ENCODE data around the gene SLC45A1.

DNA sequence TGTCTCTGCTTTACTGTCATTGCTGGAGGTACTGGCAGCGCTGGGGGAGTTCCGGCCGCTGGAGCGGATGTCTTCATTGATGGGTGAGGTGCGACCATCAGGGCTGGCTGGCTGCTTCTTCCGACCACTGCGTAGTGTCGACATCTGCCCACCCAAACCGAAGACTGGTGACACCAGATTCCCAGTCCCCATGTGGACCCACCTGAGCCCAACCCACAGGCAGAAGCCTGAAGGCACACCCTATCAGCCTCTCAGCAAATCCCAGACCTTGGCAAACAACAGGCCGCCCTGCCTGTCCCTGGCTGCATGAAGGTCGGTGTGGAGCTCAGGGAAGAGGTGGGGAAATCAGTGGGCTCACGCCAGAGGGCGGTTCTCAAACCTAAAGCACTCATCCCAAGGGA, 44.8 kb downstream of the SLC45A1 start:
- TF ChIP-seq, protein P1, sequence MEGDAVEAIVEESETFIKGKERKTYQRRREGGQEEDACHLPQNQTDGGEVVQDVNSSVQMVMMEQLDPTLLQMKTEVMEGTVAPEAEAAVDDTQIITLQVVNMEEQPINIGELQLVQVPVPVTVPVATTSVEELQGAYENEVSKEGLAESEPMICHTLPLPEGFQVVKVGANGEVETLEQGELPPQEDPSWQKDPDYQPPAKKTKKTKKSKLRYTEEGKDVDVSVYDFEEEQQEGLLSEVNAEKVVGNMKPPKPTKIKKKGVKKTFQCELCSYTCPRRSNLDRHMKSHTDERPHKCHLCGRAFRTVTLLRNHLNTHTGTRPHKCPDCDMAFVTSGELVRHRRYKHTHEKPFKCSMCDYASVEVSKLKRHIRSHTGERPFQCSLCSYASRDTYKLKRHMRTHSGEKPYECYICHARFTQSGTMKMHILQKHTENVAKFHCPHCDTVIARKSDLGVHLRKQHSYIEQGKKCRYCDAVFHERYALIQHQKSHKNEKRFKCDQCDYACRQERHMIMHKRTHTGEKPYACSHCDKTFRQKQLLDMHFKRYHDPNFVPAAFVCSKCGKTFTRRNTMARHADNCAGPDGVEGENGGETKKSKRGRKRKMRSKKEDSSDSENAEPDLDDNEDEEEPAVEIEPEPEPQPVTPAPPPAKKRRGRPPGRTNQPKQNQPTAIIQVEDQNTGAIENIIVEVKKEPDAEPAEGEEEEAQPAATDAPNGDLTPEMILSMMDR (IDR thresholded peaks at IDR 0.05), result no peak
- TF ChIP-seq EP300 (IDR thresholded peaks at IDR 0.05), result no peak

Measured in upper lobe of left lung (tissue), 4 donors.